Transverse colon (tissue), 4 donors: ENCODE measurements around the gene SSUH2.

ENCODE experiments used
- CTCF ChIP-seq, 5 experiments: fragments of 200-600 bp in 3 of 5; fragments of 450-650 bp in 2 of 5; sonication (generic) in 3 of 5; IDR thresholded peaks; 1 replicate in 2 of 5; 2 replicates in 3 of 5; pipeline ENCODE4 v1.5.1; 2016 to 2017; ENCODE audit warnings: antibody characterized with exemption in 5 of 5, inconsistent platforms in 3 of 5, mild to moderate bottlenecking in 2 of 5, moderate library complexity in 1 of 5
- POLR2A ChIP-seq: fragments of 450-650 bp; IDR thresholded peaks from one replicate; pipeline ENCODE4 v1.6.1; 2016; ENCODE audit warnings: antibody characterized with exemption, mild to moderate bottlenecking, moderate library complexity
- POLR2AphosphoS5 ChIP-seq, 3 donors: sonication (generic); formaldehyde crosslinking; IDR thresholded peaks; one replicate each; pipeline ENCODE4 v1.6.1; 2016; ENCODE audit warnings: antibody characterized with exemption in 3 of 3

DNA sequence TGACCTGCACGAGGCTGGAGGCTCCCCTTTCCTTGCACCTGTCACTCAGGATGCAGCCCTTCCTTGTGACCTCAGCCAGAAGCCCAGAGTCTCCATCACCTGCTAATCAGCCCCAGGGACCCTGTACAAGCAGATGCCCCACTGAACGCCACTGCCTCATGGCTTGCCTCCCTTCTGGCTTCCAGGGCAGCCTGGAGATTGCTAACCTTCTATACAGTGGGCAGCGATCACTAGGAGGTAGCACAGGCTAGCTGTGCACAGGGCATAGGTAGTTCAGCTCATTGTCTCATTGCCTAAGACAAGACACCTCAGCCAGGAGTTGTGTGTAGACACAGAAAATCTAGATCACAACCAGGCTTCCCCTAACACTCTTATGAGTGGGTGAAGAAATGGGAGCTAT, 49.3 kb downstream of the SSUH2 start:
- TF ChIP-seq CTCF (IDR thresholded peaks at IDR 0.05) (no peak), POLR2A (no peak), POLR2AphosphoS5 (IDR thresholded peaks at IDR 0.05) (no peak)
